GM19397 (cell line): ENCODE results near the gene LRRC2.
"Not testable (repeated sequence)": the region's sequence is repeated elsewhere in the genome, so short reads cannot be mapped to it uniquely, and the experiment has no call there.

Experiments used
- ATAC-seq: cut with Tn5 transposase; IDR thresholded peaks from one replicate; pipeline ENCODE4 v1.9.1; 2021; ENCODE audit warnings: mild to moderate bottlenecking, moderate library complexity; ENCODE audit not compliant: unreplicated experiment

LRRC2 gene

GRCh38 chr3:46584598-46585467 lies 18.7 kb upstream of the LRRC2 start:
- no peak for ATAC-seq

- no peak for ATAC-seq
Measured at GRCh38 chr3:46580675-46581074, 14.6 kb upstream of the LRRC2 start.

- no peak for ATAC-seq
Measured at GRCh38 chr3:46579756-46580286, 13.7 kb upstream of the LRRC2 start.

GRCh38 chr3:46578973-46579755 lies 13.1 kb upstream of the LRRC2 start:
- ATAC-seq, result no peak

- ATAC-seq, result not testable (repeated sequence)
Measured at GRCh38 chr3:46577580-46578249, 11.6 kb upstream of the LRRC2 start.

- no peak for ATAC-seq
Measured at GRCh38 chr3:46576879-46577278, 10.8 kb upstream of the LRRC2 start.

- no peak for ATAC-seq
Measured at GRCh38 chr3:46576386-46576785, 10.3 kb upstream of the LRRC2 start.

GRCh38 chr3:46575577-46576222 lies 9.6 kb upstream of the LRRC2 start:
- ATAC-seq, result no peak

GRCh38 chr3:46574881-46575576 lies 8.9 kb upstream of the LRRC2 start:
- ATAC-seq, result no peak

- ATAC-seq, result no peak
Measured at GRCh38 chr3:46574243-46574646, 8.1 kb upstream of the LRRC2 start.

- no peak for ATAC-seq
Measured at GRCh38 chr3:46573701-46574100, 7.6 kb upstream of the LRRC2 start.

- ATAC-seq, result no peak
Measured at GRCh38 chr3:46571684-46572083, 5.6 kb upstream of the LRRC2 start.

GRCh38 chr3:46565607-46566039 lies 479 bp downstream of the LRRC2 start:
- ATAC-seq, result no peak

- no peak for ATAC-seq
Measured at GRCh38 chr3:46565077-46565476, 1.0 kb downstream of the LRRC2 start.

GRCh38 chr3:46564190-46565021 lies 1.7 kb downstream of the LRRC2 start:
- ATAC-seq, result no peak

- no peak for ATAC-seq
Measured at GRCh38 chr3:46561951-46562350, 4.2 kb downstream of the LRRC2 start.

- ATAC-seq, result no peak
Measured at GRCh38 chr3:46561511-46561910, 4.6 kb downstream of the LRRC2 start.

- ATAC-seq, result no peak
Measured at GRCh38 chr3:46559091-46559704, 6.9 kb downstream of the LRRC2 start.
